Right lobe of liver (tissue), 4 donors: ENCODE data around the gene NCAPD2.

Experiments used
- CTCF ChIP-seq, 4 donors: fragments of 200-600 bp in 3 of 4; fragments of 450-650 bp in 1 of 4; IDR thresholded peaks; one replicate each; pipeline versions ENCODE4 v1.5.1 to v1.8.0; 2016 to 2022; ENCODE audit warnings: antibody characterized with exemption in 4 of 4, mild to moderate bottlenecking in 2 of 4
- POLR2A ChIP-seq: fragments of 450-650 bp; IDR thresholded peaks from one replicate; pipeline ENCODE4 v1.6.1; 2017; ENCODE audit warnings: antibody characterized with exemption, mild to moderate bottlenecking
- donor health status: DM: no; HTN: no; CAD: no.
- donor health status: DM: no; HTN: no; CAD: no.
- donor health status: DM: no; HTN: yes; CAD: no.

- no peak for TF ChIP-seq CTCF (IDR thresholded peaks at IDR 0.05)
- no peak for TF ChIP-seq POLR2A
Measured at GRCh38 chr12:6500466-6500865, 6.6 kb downstream of the NCAPD2 start.
